ENCODE results near the gene TUBGCP3.
"Not testable (repeated sequence)": the region's sequence is repeated elsewhere in the genome, so short reads cannot be mapped to it uniquely, and the experiment has no call there.

TUBGCP3 gene

DNA sequence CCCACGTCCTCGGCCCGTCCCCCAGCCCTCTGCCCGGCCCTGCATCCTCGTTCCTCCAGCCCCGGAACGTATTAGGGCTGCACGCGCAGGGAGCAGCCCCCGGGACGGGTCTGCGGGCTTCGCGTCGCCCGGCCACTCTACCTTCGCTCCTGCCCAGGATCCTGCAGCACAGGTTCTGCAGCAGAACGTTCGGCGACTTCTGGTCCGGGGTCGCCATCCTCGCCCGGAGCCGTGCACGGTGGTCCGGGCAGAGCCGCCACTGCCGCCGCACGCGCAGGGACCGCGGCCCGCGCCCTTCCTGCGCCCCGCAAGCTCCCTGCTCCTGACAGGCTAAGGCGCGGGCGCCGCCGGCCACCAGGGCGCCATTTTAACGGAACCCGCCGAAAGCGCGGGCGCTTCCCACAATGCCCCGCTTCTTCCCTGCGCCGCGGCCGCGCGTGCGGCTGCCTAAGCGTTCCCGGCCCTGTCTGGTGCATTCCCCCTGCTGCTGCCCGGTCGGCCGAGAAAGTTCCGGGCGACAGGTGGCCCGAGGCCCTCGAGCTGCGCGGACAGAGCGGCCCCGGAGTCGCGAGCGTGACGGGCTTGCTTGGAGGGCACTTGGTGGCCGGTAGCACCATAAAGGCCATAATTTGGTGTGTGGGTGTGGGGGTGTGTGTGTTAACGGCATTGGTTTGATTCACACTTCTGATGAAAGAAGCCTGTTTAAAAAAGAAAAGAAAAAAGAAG is at the start of gene TUBGCP3:
Gene TUBGCP3 (minus strand): TSS at position 390 of the 726 bp plus-strand sequence. CDS start 173 bp downstream, at position 217.
- DNase-seq = peak; percentile 65

- DNase-seq = no peak
Measured at GRCh38 chr13:112637017-112637801, 49.3 kb upstream of the TUBGCP3 start.

DNA sequence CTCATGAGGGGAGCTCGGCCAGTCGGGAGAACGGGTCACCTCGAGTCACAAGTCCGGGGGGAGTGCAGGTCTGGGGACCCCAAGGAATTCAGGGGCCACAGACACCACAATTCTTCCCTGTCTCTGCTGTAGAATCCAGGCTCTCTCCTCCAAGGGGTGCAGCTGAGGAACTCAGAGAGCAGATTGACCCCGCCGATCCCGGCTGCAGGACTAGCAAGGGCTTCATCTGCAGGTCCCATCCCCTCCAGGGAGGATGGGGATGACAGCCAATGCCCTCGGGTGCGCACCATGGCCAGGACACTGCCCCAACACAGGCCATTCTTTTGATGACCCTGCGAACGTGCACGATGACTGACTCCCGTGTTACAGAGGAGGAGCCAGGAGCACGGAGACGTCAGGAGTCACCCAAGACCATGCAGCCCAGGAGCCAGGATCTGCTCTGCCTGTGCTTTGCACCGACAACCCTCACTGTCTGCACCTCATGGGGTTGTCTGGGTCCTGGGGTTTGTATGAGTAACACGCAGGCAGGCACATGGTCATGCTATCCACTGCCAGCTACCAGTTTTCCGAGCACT is 48.5 kb upstream of the TUBGCP3 start:
- DNase-seq = no peak

DNA sequence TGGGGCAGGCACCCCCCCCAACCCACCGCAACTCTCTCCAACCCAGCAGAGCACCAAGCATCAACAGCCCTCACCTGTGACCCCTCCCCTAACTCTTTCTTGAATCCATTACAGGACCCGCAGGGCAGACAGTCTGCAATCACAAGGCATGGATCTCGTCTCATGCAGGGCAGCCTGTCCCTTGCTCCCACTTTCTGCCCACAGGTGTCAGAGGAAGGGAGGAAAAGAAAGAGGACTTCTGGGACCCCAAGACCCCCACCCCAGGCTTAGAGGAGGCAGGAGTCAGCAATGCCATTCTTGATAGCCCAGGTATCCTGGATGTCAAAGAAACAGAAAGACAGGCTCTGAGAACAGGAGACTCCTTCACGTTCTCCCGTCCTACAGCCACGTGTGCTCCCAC is 47.4 kb upstream of the TUBGCP3 start:
- DNase-seq = no peak

DNA sequence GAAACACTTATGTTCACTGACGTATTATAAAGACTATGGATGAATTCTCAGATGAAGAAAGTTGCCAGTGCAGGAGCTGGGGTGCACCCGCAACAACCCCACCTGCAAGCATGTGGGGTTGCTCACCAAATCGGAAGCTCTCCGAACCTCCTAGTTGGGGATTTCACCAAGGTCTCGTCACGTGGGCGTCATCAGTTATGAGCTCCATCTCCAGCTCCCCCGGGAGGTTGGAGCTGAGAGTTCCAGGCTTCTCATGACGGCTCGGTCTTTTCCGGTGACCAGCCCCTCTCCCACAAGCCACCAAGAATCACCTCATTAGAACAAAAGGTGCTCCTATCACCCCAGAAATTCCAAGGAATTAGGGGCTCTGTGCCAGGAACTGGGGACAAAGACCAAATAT is 46.1 kb upstream of the TUBGCP3 start:
- DNase-seq = no peak

DNA sequence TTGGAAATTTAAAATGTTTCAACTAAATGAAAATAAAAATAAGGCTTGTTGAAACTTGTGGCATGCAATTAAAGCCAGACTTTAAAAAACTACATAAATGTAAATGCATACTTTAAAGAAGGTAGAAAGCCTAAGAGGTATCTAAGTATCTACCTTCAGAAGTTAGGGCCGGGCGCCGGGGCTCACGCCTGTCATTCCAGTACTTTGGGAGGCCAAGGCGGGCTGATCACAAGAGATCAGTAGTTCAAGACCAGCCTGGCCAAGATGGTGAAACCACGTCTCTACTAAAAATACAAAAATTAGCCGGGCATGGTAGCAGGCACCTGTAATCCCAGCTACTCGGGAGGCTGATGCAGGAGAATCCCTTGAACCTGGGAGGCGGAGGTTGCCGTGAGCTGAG is 42.3 kb upstream of the TUBGCP3 start:
- DNase-seq = not testable (repeated sequence)

- DNase-seq = no peak
Measured at GRCh38 chr13:112629161-112629560, 41.2 kb upstream of the TUBGCP3 start.

- not testable (repeated sequence) for DNase-seq
Measured at GRCh38 chr13:112627613-112628012, 39.7 kb upstream of the TUBGCP3 start.

GRCh38 chr13:112627161-112627560 is 39.2 kb upstream of the TUBGCP3 start:
- DNase-seq = no peak

GRCh38 chr13:112626761-112627160 is 38.8 kb upstream of the TUBGCP3 start:
- DNase-seq = no peak

DNA sequence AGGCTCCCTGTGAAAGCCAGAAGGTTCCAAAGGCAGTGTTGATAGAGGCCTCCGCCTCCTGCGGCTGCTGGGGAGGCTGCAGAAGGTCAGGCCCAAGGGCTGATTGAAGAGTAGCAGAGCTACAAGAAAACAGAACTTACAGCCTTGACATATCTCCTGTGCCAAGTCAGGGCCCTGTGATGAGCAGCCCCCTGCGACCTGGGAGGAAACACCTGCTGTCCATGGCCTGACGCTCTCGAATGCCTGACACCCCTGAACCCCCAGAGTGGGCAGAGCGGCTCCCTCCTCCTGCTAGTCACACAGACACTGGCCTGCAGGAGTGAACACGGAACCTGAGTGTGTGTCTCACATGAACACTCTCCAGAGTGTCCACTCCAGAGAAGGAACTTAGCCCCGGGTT is 38.2 kb upstream of the TUBGCP3 start:
- DNase-seq = no peak

GRCh38 chr13:112625698-112626097 is 37.7 kb upstream of the TUBGCP3 start:
- DNase-seq = no peak

GRCh38 chr13:112624602-112625430 is 36.9 kb upstream of the TUBGCP3 start:
- DNase-seq = no peak

DNA sequence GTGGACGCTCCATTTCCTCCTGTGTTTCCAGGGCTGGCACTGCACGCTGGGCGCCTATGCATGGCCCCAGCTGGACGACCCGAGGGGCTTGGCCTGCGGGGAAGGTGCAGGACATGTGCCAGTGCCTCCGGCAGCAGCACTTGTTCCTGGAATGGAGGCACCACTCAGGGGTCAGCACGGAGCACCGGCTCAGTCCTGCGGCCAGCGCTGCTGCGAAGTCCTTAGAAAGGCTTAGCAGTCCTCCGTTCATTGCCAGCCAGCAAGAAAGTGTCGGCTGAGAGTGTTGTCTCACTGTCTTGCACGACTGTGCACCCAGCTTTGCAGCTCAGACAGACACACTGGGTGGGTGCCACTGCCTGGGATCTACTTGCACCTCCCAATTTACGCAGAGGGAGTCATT is 36.1 kb upstream of the TUBGCP3 start:
- DNase-seq = no peak

GRCh38 chr13:112623051-112623711 is 35.2 kb upstream of the TUBGCP3 start:
- DNase-seq = no peak

DNA sequence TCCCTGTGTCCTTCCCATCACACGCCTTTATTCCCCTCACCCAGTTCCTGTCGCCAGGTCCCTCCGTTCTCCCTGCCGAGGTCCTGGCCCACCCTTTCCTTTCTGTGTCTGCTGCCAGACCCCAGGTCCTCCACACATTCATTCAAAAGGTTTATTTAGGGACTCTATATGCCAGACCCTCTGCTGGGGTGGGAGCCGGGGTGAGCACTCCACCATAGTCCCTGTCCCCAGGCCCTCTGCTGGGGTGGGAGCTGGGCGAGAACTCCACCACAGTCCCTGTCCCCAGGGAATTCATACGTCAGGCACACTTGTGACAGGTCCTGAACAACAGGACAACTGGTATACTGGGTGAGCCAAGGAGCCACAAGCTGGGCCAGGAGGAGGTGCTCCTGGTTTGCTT is 34.4 kb upstream of the TUBGCP3 start:
- no peak for DNase-seq

DNA sequence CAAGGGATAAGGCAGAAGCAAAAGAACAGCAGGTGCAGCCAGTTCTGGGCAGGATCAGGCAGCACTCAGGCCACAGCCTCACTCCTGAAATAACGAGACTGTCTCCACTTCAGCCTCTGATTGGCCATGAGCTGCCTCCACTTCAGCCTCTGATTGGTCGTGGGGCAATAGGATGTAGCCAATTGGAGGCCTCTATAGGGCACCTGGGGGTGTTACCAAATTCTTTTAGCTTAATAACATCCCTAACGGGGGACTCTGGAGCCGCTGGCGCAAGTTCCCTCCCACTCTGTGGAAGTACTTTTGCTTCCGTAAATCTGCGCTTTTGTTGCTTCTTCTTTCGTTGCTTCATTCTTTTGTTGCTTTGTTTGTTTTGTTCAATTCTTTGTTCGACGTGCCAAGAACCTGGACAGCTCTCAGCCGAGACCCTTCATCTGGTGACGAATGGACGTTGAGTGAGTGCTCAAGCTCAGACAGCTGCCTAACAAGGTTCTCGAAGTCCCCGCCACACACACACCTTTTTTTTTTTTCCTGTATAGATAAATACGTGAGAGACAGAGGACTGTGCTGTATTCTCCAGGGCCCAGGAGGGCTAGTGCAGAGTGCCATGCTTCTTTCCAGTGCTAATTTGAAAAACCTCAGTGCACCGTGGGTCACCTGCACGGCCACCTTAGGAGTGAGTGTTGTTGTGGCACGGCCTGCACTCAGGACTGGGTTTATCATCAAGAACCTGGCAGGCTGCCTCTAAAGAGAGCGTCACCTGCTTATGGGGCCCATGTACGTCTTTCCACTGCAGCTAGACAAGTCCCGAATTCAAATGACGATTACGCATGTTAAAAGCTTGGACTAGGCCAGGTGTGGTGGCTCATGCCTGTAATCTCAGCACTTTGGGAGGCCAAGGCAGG is 32.0 kb upstream of the TUBGCP3 start:
- DNase-seq = no peak

DNA sequence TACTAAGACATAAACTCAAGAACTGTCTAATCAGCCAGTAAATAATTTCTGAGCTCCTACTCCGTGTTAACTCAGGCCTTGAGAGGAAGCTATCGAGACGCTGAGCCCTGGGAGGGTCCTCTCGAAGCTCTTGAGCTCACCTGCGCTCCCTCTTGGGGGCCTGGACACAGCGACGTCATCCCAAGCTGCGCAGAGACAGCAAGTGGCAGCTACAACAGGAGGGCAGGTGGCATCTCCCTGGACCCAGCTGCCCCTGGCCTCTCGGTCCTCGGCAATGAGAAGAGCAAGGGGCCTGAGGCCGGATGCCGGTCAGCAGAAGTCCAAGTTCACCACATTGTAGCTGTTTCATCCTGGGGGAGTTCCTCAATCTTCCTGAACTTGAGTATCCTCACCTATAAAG is 30.5 kb upstream of the TUBGCP3 start:
- no peak for DNase-seq

DNA sequence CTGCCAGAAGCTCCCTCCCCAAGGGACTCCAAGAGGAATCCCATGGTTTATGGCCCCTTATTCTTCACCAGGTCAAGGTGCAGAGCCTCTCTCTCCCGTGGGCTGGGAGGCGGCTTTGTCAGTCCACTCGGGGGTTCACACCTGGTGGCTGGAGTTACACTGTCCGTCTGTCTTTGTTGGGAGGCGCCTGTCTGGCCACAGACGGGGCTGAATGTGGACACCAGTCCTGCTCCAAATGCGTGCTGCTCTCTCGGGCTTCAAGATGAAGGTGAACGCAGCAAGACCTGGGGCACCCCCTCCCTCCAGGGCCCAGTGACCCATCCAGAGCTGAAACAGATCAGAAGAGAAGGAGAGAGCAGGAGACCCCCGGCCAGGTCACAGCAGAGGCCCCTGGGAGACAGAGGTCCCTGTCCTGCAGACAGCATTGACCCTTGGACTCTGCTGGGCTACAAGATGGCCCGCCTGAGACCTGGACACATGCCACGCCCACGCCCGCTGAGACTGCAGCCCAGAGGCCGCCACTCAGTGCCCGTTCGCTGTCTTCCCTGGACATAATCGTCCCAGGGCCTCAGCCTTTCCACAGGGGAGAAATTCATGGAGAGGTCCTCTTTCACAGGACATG is 29.9 kb upstream of the TUBGCP3 start:
- no peak for DNase-seq

DNA sequence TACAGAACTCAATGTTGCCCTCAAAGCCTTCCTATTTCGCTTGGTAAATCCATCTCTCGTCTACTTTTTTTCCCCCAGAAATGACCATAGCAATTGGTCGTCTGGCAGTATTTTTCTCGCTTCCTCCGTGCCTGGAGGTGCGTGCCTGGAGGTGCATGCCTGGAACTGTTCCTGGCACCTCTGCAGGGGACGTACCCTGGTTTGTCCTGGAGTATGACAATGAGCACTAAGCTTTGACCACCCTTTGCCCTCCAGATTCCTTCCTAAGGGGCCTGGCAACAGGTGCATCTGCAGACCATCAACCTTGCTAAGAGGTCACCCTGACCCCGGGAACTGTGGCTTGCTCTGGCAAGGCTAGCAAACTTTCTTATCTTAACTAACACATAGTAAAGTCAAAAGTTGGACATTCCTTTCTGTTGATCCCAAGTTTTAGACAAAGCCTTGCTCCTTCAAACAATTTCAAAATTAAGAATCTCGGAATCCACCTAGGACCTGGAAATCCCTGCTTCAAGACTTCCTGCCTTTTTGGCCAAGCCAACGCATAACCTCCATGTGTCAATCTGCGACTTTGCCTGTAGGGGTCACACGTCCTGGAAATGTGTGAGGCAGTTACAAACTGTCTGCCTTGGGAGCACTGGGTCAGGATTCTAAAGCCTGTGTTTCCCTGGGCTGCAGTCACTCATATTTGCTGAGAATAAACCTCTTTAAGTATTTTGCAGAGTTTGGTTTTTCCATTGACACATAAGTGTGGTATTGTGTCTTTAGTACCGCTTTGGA is 28.8 kb upstream of the TUBGCP3 start:
- DNase-seq = no peak
